Hematopoietic multipotent progenitor cell treated with erythropoietin and hydrocortisone succinate and interleukin-3 and kit ligand, for 4 days (in vitro differentiated cells): ENCODE results near the gene CDH4.
"Not testable (repeated sequence)": the region's sequence is repeated elsewhere in the genome, so short reads cannot be mapped to it uniquely, and the experiment has no call there.

Source experiments
- DNase-seq: peaks from one replicate; pipeline ENCODE4 v3.0.0-alpha.2; 2015

The CDH4 gene

DNA sequence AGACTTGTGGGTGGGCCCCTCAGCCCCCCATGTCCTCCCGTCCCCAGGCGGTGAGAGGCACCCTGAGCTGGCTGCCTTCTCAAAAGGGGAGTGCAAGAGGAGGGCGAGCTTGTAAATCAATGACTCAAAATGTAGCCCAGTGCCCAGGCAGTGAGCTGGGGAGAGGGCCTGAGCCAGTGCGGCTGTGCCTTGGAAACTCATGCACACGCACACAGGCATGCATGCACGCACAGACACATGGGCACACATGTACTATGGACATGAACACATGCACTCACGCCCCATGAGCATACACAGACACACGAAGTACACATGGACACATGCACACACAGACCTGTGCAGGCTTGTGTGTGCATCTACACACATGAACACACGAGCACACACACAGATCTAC lies 680.1 kb downstream of the CDH4 start:
- DNase-seq: no peak

DNA sequence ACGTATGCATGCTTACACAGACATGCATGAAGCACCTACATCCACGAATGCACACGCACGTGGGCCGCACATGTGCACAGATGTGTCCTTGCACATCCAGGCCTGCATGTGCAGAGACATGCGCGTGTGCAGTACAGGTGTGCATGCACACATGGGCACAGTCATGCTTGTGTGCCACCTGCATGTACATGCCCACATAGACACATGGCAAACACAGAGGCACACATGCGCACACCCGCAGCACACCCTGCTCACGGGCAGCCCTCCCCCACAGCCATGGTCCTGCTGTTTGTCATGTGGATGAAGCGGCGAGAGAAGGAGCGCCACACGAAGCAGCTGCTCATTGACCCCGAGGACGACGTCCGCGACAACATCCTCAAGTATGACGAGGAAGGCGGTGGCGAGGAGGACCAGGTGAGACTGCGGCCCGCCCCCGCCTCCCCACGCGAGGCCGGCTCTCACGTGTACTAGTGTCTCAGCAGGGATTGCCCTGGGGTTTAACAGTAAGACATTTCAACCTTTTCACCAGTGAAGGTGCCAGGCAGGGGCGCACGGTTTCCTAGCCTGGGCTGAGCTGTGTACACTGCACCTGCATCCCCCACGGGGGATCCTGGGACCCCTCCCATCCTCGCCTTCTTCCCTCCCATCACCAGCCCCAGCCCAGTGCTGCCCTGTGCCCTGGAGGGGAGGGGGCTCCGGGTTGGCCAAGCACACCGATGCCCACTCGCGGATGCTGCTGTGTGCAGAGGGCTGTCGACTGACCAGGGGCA lies 680.8 kb downstream of the CDH4 start:
- no peak for DNase-seq

DNA sequence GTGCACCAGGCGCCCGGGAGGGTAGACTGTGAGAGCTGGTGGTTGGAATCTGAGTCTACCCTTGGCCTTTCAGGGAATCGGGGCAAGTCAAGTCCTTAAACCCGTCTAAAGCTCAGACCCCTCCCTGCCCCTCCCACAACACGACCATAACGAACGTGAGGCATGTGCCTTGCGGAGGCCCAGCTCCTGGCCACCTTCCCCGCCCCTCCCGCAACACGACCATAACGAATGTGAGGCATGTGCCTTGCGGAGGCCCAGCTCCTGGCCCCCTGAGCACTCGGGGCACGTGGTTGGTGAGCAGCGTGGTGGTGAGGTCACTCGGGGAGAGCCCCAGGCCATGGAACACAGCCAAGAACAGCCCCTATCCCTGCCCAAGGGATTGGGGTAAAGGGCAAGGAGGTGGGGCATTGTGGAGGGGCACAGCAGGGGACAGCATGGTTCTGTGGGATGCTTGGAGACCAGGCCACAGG lies 681.5 kb downstream of the CDH4 start:
- no peak for DNase-seq

- DNase-seq: no peak
Measured at GRCh38 chr20:61933951-61934715, 682.1 kb downstream of the CDH4 start.

GRCh38 chr20:61934716-61935530 lies 682.9 kb downstream of the CDH4 start:
- DNase-seq: no peak

- DNase-seq: no peak
Measured at GRCh38 chr20:61935926-61936700, 684.1 kb downstream of the CDH4 start.

- DNase-seq: no peak
Measured at GRCh38 chr20:61936701-61937131, 684.7 kb downstream of the CDH4 start.

DNA sequence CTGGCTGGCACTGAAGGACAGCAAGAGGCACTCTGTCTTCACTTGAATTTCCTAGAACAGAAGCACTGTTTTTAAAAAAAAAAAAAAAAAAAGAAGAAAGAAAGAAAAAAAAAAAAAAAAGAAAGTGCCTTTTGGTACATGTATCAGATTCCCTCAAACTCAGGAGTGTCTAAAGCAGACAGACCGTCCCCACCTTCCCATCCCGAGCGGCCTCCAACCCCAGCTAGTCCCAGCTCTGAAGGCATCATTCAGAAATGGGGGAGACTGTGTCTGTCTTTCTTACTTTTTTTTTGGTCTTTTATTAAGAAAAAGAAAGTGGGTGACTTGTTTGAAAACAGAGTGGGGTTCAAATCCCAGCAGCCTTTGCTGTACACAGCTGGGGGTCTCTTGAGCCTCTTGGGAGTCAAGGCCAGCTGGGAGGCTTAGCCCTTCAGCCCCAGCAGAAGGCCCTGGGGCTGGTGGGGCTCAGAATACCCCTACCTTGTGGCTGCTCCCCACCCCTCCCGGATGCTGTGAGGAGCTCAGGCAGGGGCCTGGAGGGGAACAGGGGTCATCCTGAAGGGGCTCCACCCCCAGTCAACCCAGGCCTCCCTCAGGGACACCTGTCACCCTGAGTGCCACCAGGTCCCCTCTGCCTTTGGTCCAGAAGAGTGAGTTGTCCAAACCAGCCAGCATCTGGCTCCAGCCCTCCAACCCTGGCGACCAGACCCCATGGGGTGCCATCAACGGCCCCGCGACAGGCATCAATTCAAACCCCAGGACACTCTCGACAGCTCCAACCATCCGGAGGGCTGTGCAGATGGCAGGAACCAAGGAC lies 685.3 kb downstream of the CDH4 start:
- DNase-seq: no peak

DNA sequence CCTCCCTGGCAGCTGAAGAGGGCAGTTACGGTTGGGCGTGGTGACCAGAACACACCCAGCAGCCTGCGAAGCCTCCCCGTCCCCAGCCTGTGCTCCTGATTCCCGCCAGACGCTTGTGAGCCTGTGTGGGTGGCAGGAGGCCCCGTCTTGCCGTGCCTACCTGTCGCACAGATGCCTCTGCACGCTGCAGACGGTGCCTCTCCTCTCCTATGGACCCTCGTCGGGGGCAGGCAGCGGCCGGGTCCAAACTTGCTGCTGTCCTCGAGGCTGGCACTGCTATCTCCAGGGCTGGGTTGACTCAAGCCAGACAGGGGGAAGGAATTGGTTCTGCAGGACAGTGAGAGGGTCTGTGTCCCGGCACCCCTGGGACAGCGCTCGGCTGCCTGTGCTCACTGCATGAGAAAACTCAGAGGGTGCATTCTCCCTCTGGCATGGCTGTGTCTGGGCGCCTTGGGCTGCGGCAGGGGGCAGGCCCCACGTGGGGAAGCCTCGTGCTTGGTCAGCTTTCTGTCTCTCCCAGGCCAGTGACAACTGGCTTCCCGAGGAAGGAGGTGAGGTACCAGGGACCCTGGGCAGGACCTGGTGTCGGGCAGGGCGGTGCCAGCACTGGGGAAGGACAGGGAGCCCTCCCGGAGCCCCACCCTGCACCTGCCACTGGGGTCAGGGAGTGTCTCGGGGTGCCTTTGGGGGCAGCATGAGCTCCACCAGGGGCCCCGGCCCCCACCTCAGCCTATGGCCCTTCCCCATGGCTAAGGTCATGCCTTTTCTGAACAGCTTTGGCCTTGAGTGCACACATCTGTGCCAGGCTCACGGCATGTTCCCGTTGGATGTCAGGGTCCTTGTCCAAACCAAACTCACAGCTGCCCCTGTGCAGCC lies 686.1 kb downstream of the CDH4 start:
- DNase-seq: no peak

DNA sequence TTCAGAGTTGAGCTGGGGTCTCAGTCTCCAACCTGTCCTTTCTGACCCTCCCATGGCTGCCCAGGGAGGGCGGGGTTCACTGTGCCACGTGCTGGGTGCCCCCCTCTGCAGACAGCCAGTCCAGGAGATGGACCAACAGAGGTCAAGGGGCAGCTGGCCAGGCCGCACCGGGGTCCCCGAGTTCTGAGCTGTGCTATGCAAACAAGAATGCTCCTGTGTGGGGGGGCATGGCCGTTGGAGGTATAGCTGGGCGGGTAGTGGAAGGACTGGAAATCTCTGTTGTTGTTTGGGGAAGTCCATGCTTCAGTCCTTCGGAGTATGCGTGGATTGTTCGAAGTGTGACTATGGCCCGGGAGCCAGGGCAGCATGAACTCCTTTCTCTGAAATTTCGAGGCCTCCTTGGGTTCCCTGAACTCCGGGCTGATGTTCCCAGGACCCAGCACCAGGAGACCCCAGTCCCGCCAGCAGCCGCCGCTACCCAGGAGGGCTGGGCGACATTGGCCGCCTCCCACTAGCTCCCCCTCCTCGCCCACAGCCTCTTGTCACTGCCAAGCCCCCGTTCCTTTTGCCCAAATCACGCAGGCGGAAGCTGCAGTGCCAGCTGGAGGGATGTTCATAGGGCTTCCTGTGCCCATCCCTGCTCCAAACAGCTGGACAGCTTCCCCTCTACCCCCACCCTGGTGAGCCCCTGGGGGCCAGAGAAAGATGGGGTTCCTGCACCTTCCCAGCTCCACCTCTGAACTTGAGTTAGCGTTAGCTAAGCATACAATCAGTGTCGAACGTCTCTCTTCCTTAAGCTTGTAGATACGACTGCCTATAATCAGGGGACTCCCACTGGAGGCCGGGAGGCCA lies 687.0 kb downstream of the CDH4 start:
- DNase-seq: no peak

DNA sequence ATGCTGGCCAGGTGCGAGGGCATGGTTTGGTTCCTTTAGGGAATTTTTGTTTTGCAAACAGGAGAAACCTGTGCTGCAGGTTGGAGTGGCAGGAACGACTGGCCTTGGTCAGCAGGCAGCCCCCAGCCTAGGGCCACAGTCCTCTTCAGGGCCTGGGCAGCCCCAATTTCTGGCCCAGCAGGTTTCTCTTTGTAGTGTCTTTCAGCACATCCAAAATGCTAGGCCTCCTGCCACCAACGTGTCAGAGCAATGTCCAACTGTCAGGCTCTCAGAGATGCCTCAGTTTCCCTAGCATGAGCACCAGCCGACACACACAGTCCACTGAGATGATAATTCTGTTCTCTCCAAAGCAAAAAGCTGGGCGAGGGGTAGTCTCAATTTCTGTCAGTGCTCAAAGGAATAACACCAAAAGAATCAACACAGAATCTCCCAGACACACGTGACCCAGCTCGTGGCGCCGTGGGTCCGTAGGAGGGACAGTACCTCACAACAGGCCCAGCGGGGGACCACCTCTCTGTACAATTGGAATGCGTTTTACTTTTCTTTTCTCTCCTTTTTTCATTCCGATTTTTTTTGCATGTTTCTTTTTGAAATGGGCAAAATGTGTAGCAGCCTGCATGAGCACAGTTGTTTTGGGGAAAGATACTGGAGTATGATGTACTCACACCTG lies 687.8 kb downstream of the CDH4 start:
- no peak for DNase-seq

- no peak for DNase-seq
Measured at GRCh38 chr20:61940491-61940890, 688.4 kb downstream of the CDH4 start.

- DNase-seq: no peak
Measured at GRCh38 chr20:61940976-61941720, 689.1 kb downstream of the CDH4 start.

- no peak for DNase-seq
Measured at GRCh38 chr20:61941721-61942405, 689.8 kb downstream of the CDH4 start.

DNA sequence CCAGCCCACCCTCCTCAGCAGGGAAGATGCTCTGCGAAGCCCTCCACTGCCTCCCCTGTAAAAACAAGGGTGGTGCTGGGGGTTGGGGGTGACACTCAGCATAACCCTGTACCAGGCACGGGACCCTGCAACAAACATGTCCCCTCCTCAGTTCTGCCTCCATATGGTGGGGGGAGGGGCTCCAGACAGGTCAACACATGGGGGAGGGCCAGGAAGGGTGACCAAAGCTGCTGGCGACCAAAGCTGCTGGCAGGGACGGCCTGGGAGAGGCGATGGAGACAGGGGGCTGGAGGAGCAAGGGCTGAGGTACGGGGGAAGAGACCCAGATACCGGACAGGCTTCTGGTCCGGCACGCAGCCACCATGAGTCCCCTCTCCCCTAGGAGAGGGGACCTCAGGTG lies 690.5 kb downstream of the CDH4 start:
- DNase-seq: no peak

DNA sequence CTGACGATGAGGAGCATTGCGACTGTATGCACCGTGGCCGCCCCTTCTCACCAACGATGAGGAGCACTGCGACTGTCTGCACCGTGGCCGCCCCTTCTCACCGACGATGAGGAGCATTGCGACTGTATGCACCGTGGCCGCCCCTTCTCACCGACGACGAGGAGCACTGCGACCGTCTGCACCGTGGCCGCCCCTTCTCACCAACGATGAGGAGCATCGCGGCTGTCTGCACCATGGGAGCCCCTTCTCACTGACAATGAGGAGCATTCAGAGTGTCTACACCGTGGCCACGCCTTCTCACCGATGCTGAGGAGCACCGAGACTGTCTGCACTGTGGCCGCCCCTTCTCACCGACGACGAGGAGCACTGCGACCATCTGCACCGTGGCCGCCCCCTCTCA lies 692.9 kb downstream of the CDH4 start:
- not testable (repeated sequence) for DNase-seq

DNA sequence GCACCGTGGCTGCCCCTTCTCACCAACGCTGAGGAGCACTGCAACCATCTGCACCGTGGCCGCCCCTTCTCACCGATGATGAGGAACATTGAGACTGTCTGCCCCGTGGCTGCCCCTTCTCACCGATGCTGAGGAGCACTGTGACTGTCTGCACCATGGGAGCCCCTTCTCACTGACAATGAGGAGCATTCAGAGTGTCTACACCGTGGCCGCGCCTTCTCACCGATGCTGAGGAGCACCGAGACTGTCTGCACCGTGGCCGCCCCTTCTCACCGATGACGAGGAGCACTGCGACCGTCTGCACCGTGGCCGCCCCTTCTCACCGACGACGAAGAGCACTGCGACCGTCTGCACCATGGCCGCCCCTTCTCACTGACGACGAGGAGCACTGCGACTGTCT lies 693.4 kb downstream of the CDH4 start:
- not testable (repeated sequence) for DNase-seq

- DNase-seq: not testable (repeated sequence)
Measured at GRCh38 chr20:61948056-61948455, 696.0 kb downstream of the CDH4 start.
